Measurements from ENCODE around the gene CEP89. TPM values are rescaled to one million over a fixed set of nuclear protein-coding genes. Genes with fewer than 3 reads are reported as not detected.

The CEP89 gene
- total RNA-seq, 4 donors from 2014 or later = 4.6 to 10.5 (median 8.7) TPM

DNA sequence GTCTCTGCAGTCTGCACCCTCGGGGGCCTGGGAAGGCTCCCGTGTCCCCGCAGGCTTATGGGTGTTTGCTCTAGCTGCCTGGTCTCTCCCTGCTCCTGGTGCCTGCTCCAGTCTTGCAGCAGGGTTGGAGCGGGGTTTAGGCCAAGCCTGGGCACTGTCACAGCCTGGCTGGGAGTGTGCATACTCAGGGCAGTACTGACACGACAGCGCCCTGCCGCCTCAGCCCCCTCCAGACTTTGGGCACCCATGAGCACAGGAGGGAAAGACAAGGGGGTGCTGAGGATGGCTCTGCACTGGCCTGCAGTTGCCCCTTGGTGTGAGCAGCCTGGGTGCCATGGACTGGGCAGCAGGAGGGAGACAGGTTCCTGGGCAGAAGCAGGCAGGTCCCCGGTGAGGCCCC, 35.7 kb downstream of the CEP89 start:
- TF ChIP-seq POLR2A (IDR thresholded peaks at IDR 0.05) = no peak
- TF ChIP-seq, protein P1, sequence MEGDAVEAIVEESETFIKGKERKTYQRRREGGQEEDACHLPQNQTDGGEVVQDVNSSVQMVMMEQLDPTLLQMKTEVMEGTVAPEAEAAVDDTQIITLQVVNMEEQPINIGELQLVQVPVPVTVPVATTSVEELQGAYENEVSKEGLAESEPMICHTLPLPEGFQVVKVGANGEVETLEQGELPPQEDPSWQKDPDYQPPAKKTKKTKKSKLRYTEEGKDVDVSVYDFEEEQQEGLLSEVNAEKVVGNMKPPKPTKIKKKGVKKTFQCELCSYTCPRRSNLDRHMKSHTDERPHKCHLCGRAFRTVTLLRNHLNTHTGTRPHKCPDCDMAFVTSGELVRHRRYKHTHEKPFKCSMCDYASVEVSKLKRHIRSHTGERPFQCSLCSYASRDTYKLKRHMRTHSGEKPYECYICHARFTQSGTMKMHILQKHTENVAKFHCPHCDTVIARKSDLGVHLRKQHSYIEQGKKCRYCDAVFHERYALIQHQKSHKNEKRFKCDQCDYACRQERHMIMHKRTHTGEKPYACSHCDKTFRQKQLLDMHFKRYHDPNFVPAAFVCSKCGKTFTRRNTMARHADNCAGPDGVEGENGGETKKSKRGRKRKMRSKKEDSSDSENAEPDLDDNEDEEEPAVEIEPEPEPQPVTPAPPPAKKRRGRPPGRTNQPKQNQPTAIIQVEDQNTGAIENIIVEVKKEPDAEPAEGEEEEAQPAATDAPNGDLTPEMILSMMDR (IDR thresholded peaks at IDR 0.05) = no peak
- intact Hi-C loops (cut with DNase I) = no loop called here
- Histone ChIP-seq H3K4me1 (no peaks in the 10 kb centered on the region), H3K4me3 (no peak overlapping the region), H3K9me3 (no peaks in the 10 kb centered on the region), H3K36me3 (peaks cover 0 to 100% (median 1%) of the 10 kb centered on the region in 3 donors), H3K27ac (no peak overlapping the region), H3K27me3 (no peaks in the 10 kb centered on the region)
- DNase-seq = no peak
- WGBS, 2 donors = no CpG with 5 or more reads among the region's 8 CpGs

DNA sequence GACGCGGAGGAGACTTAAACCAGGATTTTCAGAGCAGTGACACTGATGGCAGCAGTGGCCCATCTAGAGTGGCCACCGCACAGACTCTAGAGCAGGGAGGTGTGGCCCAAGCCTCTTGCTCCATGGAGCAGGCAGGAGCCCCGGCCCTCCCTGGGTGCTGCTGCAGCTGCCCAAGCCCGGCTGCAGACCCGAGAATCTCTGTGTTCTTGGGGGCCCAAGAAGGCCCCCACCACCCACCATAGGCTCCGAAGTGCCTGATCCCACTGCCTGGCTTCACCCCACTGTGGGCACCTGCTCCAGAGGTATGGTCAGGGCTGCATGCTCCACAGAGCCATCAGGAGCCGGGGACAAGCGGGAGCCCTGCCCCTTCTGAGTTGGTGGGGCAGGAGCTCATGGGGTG, 36.1 kb downstream of the CEP89 start:
- Histone ChIP-seq H3K27ac (no peak overlapping the region), H3K27me3 (no peaks in the 10 kb centered on the region), H3K4me3 (no peak overlapping the region), H3K36me3 (peaks cover 0 to 100% (median 5%) of the 10 kb centered on the region in 3 donors), H3K4me1 (no peaks in the 10 kb centered on the region), H3K9me3 (no peaks in the 10 kb centered on the region)
- TF ChIP-seq, protein P1 (IDR thresholded peaks at IDR 0.05) = no peak
- no peak for TF ChIP-seq POLR2A (IDR thresholded peaks at IDR 0.05)
- 75 to 81% methylated on average over 2 to 6 of the region's 9 CpGs for WGBS, 2 donors
- intact Hi-C loops (cut with DNase I) = no loop called here
- no peak for DNase-seq

DNA sequence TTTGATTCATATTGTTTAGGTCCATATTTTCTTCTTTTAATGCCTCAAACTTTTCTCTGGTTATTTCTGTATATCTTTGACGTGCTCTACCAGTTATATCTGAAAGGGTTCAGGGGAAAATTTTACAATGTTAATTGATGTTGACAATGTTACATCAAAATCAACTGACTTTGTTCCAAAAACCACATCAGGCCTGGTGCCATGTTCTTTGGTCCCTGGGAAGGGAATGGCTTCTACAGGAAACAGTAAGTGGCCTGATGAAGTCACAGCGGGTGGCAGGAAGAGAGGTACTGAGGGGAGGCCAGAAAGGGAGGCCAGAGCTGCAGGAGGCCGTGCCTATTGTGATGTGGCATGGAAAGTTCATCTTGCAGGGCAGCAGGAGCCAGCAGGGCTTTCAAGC, 38.2 kb downstream of the CEP89 start:
- intact Hi-C loops (cut with DNase I) = no loop called here
- WGBS, 2 donors = 98 to 100% methylated on average over 3 of the region's 3 CpGs
- Histone ChIP-seq H3K27me3 (no peaks in the 10 kb centered on the region), H3K4me3 (no peak overlapping the region), H3K36me3 (peaks cover 0 to 100% (median 5%) of the 10 kb centered on the region in 3 donors), H3K4me1 (no peaks in the 10 kb centered on the region), H3K9me3 (peaks cover 0 to 2% (median 0%) of the 10 kb centered on the region in 3 donors), H3K27ac (no peak overlapping the region)
- no peak for TF ChIP-seq POLR2A (IDR thresholded peaks at IDR 0.05)
- TF ChIP-seq, protein P1 (IDR thresholded peaks at IDR 0.05) = no peak
- no peak for DNase-seq

DNA sequence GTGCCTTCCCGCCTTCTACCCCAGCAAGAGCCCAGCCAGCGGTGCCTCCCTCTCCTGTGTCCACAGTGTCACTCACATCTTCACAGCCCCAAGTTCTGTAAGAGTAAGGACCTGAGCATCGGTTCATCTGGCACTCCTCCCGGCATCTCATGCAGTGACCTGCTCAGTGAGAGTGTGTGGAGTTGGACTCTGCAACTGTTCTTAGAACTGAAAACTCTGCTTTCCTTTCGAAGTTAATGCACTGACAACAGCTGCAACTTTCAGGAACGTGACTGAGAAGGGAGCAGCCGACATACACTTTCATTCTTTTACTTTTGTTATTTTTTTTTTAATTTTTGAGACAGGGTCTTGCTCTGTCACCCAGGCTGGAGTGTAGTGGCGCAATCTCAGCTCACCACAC, 41.2 kb downstream of the CEP89 start:
- no peak for TF ChIP-seq POLR2A (IDR thresholded peaks at IDR 0.05)
- TF ChIP-seq, protein P1 (IDR thresholded peaks at IDR 0.05) = no peak
- Histone ChIP-seq H3K27ac (no peak overlapping the region), H3K36me3 (peaks cover 0 to 97% (median 5%) of the 10 kb centered on the region in 3 donors), H3K27me3 (no peaks in the 10 kb centered on the region), H3K4me3 (no peak overlapping the region), H3K9me3 (peaks cover 0 to 10% (median 0%) of the 10 kb centered on the region in 3 donors), H3K4me1 (no peaks in the 10 kb centered on the region)
- DNase-seq = no peak
- 92 to 93% methylated on average over 8 of the region's 8 CpGs for WGBS, 2 donors
- intact Hi-C loops (cut with DNase I) = no loop called here

DNA sequence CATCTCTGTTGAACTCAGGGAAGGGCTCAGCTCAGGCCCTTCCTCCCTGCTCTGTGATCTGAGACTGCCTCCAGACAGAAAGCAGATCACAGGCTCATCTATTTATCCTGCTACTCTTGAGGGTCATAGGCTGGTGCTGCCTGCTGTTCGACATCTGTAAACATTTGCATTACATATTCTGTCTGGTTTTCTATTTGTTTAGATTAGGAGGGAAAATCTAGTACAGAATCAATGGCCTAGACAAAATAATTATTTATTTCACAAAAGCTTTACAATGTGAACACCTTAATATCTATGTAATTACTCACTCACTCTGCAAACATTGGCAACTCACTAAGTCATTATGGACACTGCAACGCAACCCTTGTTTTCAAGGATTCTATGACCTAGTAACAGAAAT, 43.0 kb downstream of the CEP89 start:
- 81 to 95% methylated on average over 2 of the region's 2 CpGs for WGBS, 2 donors

More for the DNA sequence above, 43.0 kb downstream of the CEP89 start:
- no peak overlapping the region for H3K27ac ChIP-seq
- no peaks in the 10 kb centered on the region for H3K4me1 ChIP-seq
- H3K9me3 ChIP-seq = peaks cover 0 to 10% (median 0%) of the 10 kb centered on the region in 3 donors
- H3K4me3 ChIP-seq = no peak overlapping the region
- no peaks in the 10 kb centered on the region for H3K27me3 ChIP-seq
- TF ChIP-seq POLR2A (IDR thresholded peaks at IDR 0.05) = no peak
- TF ChIP-seq, protein P1 (IDR thresholded peaks at IDR 0.05) = no peak
- intact Hi-C loops (cut with DNase I) = no loop called here
- no peak for DNase-seq
- H3K36me3 ChIP-seq = peaks cover 0 to 97% (median 5%) of the 10 kb centered on the region in 3 donors
